Natural killer cell treated with Interleukin-12 subunit alpha and Interleukin-12 subunit beta and Interleukin-15 and Interleukin-18, amount 100 ng/mL, for 72 hours (primary cell): ENCODE data around the gene SLIT3. TPM values are rescaled to one million over a fixed set of nuclear protein-coding genes. Genes with fewer than 3 reads are reported as not detected.

ENCODE experiments used
- ATAC-seq, 2 donors: fragments of 150-1000 bp; cut with Tn5 transposase in 1 of 2; sonication (Bioruptor Pico), chemical (Tn5 transposase) in 1 of 2; 2 replicates each; pipeline ENCODE4 v1.10.0; 2021
- DNase-seq: peaks from one replicate; pipeline ENCODE4 v3.0.0; 2022; ENCODE audit warnings: low spot score
- H3K27ac Mint-ChIP-seq, 2 donors: 1 replicate in 1 of 2; 2 replicates in 1 of 2; pipeline ENCODE4 v1.8.0; 2022; ENCODE audit warnings: mixed read lengths in 2 of 2, mild to moderate bottlenecking in 1 of 2, moderate library complexity in 1 of 2
- H3K27me3 Mint-ChIP-seq, 2 donors: 1 replicate in 1 of 2; 2 replicates in 1 of 2; pipeline ENCODE4 v1.8.0; 2022; ENCODE audit warnings: mixed read lengths in 2 of 2
- H3K36me3 Mint-ChIP-seq: one replicate; pipeline ENCODE4 v1.8.0; 2022; ENCODE audit warnings: mixed read lengths
- H3K4me1 Mint-ChIP-seq, 2 donors: 1 replicate in 1 of 2; 2 replicates in 1 of 2; pipeline ENCODE4 v1.8.0; 2022; ENCODE audit warnings: low read depth in 2 of 2, mixed read lengths in 2 of 2, mild to moderate bottlenecking in 1 of 2
- H3K4me3 Mint-ChIP-seq: one replicate; pipeline ENCODE4 v1.8.0; 2022; ENCODE audit warnings: mixed read lengths
- H3K9me3 Mint-ChIP-seq: 2 replicates; pipeline ENCODE4 v1.8.0; 2022; ENCODE audit warnings: mixed read lengths
- total RNA-seq, 2 donors: library from RNA; stranded (reverse); gene quantifications; one replicate each; pipeline ENCODE4 v1.2.3, GENCODE V29; 2022

SLIT3 gene
- total RNA-seq, 2 donors from 2014 or later, result 0.14 TPM; not detected in 1

DNA sequence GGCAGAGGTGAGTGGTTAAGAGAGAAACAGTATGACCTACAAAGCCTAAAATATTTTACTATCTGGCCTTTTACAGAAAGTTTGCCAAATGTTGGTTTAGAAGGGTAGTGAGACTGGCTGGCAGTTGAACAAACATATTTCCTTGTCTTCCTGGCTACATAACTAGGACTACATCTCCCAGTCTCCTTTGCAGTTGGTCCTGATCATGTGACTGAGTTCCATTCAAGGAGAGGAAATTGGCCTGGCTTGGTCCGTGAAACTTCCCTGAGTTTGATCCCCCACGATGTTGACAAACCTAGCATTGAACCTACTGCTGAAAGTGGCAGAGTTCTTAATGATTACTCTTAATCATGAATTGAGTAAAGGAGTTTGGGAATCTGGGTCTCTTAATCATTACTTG lies 280.8 kb downstream of the SLIT3 start:
- Mint-ChIP-seq H3K27ac (no peak overlapping the region), H3K9me3 (no peaks in the 10 kb centered on the region), H3K4me1 (no peaks in the 10 kb centered on the region), H3K4me3 (no peak overlapping the region), H3K27me3 (peaks cover 24 to 28% of the 10 kb centered on the region in 2 donors), H3K36me3 (no peaks in the 10 kb centered on the region)
- ATAC-seq (no peak), DNase-seq (no peak)

- no peaks in the 10 kb centered on the region for H3K4me1 Mint-ChIP-seq
- H3K27me3 Mint-ChIP-seq, result peaks cover 20 to 31% of the 10 kb centered on the region in 2 donors
- ATAC-seq, result no peak
Observed at GRCh38 chr5:169018925-169019324, 282.0 kb downstream of the SLIT3 start.

DNA sequence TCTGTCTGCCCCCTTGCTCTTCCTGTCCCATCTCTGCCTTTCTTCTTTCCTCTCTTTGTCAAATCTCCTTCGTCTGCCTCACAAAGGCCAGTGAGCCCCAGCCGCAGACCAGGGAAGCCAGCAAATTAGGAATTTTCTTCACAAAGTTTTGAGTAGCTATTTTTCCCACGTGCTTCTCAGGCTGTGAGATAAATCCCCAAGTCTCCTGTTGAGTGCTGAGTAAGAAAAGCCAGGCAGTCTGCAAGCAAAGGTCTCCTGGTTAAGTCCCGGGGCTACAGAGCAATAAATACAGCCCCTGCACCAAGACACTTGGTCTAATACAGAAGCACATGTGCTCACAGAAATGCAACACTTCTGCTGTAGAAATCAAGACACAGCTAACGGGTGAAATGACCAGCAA lies 284.9 kb downstream of the SLIT3 start:
- H3K27ac Mint-ChIP-seq, result no peak overlapping the region
- no peaks in the 10 kb centered on the region for H3K9me3 Mint-ChIP-seq
- H3K36me3 Mint-ChIP-seq, result no peaks in the 10 kb centered on the region
- peaks cover 15 to 44% of the 10 kb centered on the region in 2 donors for H3K27me3 Mint-ChIP-seq
- H3K4me1 Mint-ChIP-seq, result no peaks in the 10 kb centered on the region
- ATAC-seq (no peak), DNase-seq (no peak)
- no peak overlapping the region for H3K4me3 Mint-ChIP-seq

More at GRCh38 chr5:169018925-169019324, 282.0 kb downstream of the SLIT3 start:
- no peaks in the 10 kb centered on the region for H3K36me3 Mint-ChIP-seq
- H3K4me3 Mint-ChIP-seq, result no peak overlapping the region
- no peak overlapping the region for H3K27ac Mint-ChIP-seq
- DNase-seq, result no peak
- H3K9me3 Mint-ChIP-seq, result no peaks in the 10 kb centered on the region

- no peaks in the 10 kb centered on the region for H3K36me3 Mint-ChIP-seq
Observed at GRCh38 chr5:169013846-169014245, 287.1 kb downstream of the SLIT3 start.

GRCh38 chr5:169013208-169013728 lies 287.7 kb downstream of the SLIT3 start:
- ATAC-seq, result no peak

More at GRCh38 chr5:169013846-169014245, 287.1 kb downstream of the SLIT3 start:
- Mint-ChIP-seq H3K27ac (no peak overlapping the region), H3K4me3 (no peak overlapping the region), H3K27me3 (peaks cover 13 to 50% of the 10 kb centered on the region in 2 donors), H3K4me1 (no peaks in the 10 kb centered on the region), H3K9me3 (no peaks in the 10 kb centered on the region)
- DNase-seq (no peak), ATAC-seq (no peak)

DNA sequence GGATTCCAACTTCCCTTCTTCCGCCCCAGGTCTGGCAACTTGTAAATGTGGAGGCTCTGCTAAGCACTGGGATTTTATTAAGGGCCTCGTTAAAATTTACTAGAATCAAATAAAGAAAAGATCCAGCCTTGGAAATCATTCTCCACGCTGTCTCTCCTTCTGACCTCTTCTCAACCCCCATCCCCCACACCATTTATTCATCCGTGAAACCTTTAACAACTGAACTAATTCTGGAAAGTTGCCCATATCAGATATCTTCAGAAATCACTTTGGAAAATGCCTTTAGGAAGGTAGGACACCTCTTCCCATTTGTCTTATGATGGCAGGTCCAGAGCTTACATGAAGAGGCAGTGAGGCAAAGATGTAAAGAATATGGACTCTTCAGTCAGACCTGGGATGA lies 288.5 kb downstream of the SLIT3 start:
- H3K36me3 Mint-ChIP-seq, result no peaks in the 10 kb centered on the region
- ATAC-seq, result no peak
- DNase-seq, result no peak
- no peak overlapping the region for H3K27ac Mint-ChIP-seq
- no peak overlapping the region for H3K4me3 Mint-ChIP-seq
- peaks cover 16 to 44% of the 10 kb centered on the region in 2 donors for H3K27me3 Mint-ChIP-seq
- no peaks in the 10 kb centered on the region for H3K9me3 Mint-ChIP-seq
- no peaks in the 10 kb centered on the region for H3K4me1 Mint-ChIP-seq

More at GRCh38 chr5:169013208-169013728, 287.7 kb downstream of the SLIT3 start:
- H3K4me1 Mint-ChIP-seq, result no peaks in the 10 kb centered on the region
- H3K9me3 Mint-ChIP-seq, result no peaks in the 10 kb centered on the region
- DNase-seq, result no peak
- H3K36me3 Mint-ChIP-seq, result no peaks in the 10 kb centered on the region
- no peak overlapping the region for H3K4me3 Mint-ChIP-seq
- no peak overlapping the region for H3K27ac Mint-ChIP-seq
- H3K27me3 Mint-ChIP-seq, result peaks cover 16 to 48% of the 10 kb centered on the region in 2 donors

DNA sequence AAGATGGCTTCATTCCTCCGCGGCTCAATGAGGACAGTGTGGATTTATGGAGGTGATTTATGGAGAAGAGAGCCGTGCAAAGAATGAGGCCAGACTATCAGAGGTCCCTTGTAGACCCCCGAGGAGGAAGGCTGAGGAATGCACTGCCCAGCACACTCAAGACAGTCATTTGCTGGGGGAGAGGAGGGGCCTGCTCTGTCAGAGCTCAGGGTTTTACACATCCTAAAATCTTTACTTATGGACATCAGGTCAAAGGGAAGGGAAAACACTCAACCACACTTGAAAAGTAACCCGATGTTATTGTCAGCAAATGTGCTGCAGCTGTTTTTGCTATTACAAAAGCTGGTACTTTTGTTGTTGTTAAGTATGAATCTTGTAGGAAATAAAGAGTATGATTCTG lies 289.5 kb downstream of the SLIT3 start:
- no peak overlapping the region for H3K4me3 Mint-ChIP-seq
- no peak overlapping the region for H3K27ac Mint-ChIP-seq
- no peaks in the 10 kb centered on the region for H3K36me3 Mint-ChIP-seq
- ATAC-seq (no peak), DNase-seq (no peak)
- no peaks in the 10 kb centered on the region for H3K4me1 Mint-ChIP-seq
- no peaks in the 10 kb centered on the region for H3K9me3 Mint-ChIP-seq
- H3K27me3 Mint-ChIP-seq, result peaks cover 16 to 49% of the 10 kb centered on the region in 2 donors

DNA sequence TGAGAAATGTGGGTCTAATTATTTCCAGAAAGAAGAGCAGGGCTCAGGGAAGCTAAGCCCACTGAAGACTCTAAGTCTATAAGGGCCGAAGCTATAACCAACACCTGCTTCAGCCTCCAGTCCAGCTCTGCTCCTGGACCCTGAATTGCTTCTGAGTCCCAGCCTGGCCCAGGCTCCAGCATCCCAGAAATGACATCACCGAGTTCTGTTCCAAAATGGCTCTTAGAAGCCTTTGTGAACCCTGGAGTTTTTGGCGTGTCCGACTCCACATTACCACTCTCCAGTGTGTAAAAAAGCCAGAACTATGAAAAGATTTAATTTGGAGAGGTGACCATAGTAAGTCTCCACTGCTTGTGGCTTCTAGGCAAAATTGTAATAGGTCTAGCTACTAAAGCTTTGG lies 289.9 kb downstream of the SLIT3 start:
- Mint-ChIP-seq H3K4me1 (no peaks in the 10 kb centered on the region), H3K9me3 (no peaks in the 10 kb centered on the region), H3K36me3 (no peaks in the 10 kb centered on the region), H3K4me3 (no peak overlapping the region), H3K27me3 (peaks cover 16 to 47% of the 10 kb centered on the region in 2 donors), H3K27ac (no peak overlapping the region)
- DNase-seq (no peak), ATAC-seq (no peak)

- Mint-ChIP-seq H3K27ac (no peak overlapping the region), H3K9me3 (no peaks in the 10 kb centered on the region), H3K4me3 (no peak overlapping the region), H3K4me1 (no peaks in the 10 kb centered on the region), H3K36me3 (no peaks in the 10 kb centered on the region), H3K27me3 (peaks cover 9 to 38% of the 10 kb centered on the region in 2 donors)
- ATAC-seq, result no peak
- no peak for DNase-seq
Observed at GRCh38 chr5:169009123-169009522, 291.8 kb downstream of the SLIT3 start.

- DNase-seq (no peak), ATAC-seq (no peak)
- Mint-ChIP-seq H3K9me3 (no peaks in the 10 kb centered on the region), H3K4me3 (no peak overlapping the region), H3K36me3 (no peaks in the 10 kb centered on the region), H3K27ac (no peak overlapping the region), H3K4me1 (no peaks in the 10 kb centered on the region), H3K27me3 (peaks cover 5 to 38% of the 10 kb centered on the region in 2 donors)
Observed at GRCh38 chr5:169006842-169007790, 293.8 kb downstream of the SLIT3 start.

GRCh38 chr5:169004551-169004950 lies 296.4 kb downstream of the SLIT3 start:
- Mint-ChIP-seq H3K9me3 (no peaks in the 10 kb centered on the region), H3K27ac (no peak overlapping the region), H3K4me3 (no peak overlapping the region), H3K36me3 (no peaks in the 10 kb centered on the region), H3K27me3 (peaks cover 3 to 35% of the 10 kb centered on the region in 2 donors), H3K4me1 (no peaks in the 10 kb centered on the region)
- ATAC-seq, result no peak
- DNase-seq, result no peak

DNA sequence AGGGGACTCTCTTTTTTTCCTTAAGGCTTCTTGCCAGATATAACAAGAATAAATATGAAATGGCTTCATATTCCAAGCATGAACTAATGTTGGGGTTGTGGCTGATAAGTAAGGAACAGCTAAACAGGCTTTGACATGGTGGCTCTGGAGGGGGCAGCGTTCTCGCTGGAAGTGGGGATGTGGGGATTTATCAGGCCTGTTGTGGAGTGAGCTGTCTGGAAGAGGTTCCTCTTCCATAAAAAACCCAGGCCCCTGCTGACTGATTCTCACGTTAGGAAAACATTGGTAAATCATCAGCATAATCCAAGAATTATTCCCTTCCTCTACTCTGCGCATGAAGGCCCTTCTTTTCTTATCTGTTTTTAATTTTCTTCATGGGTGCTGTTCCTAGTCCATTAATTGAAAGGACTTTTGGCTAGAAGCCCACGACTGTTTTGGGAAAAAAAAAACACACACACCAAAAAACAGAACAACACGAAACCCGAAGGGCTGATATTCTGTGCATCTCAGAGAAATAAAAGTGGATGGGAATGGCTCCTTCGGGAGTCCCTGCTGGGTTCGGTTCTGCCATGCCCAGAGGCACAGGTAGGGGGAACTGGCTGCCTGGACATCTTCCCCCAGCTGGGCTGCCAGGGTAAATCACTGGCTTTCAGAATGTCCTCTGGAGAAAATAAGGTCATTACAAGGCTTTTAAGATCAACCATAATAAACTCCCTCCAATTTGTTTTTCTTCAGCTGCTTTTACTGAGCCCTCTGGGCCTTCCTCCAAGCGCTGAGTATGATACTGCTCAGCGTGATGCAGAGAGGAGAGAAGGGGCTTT lies 297.0 kb downstream of the SLIT3 start:
- H3K36me3 Mint-ChIP-seq, result no peaks in the 10 kb centered on the region

GRCh38 chr5:169002953-169003555 lies 297.9 kb downstream of the SLIT3 start:
- no peak overlapping the region for H3K27ac Mint-ChIP-seq
- no peak for ATAC-seq
- H3K4me1 Mint-ChIP-seq, result no peaks in the 10 kb centered on the region
- H3K27me3 Mint-ChIP-seq, result peaks cover 0 to 24% of the 10 kb centered on the region in 2 donors
- DNase-seq, result no peak
- H3K9me3 Mint-ChIP-seq, result no peaks in the 10 kb centered on the region
- no peak overlapping the region for H3K4me3 Mint-ChIP-seq
- H3K36me3 Mint-ChIP-seq, result no peaks in the 10 kb centered on the region

More for the DNA sequence above, 297.0 kb downstream of the SLIT3 start:
- Mint-ChIP-seq H3K27me3 (peaks cover 3 to 29% of the 10 kb centered on the region in 2 donors), H3K9me3 (no peaks in the 10 kb centered on the region), H3K27ac (no peak overlapping the region), H3K4me1 (no peaks in the 10 kb centered on the region), H3K4me3 (no peak overlapping the region)
- DNase-seq, result no peak
- no peak for ATAC-seq
